ENCODE results near the gene LTF. TPM values are rescaled to one million over a fixed set of nuclear protein-coding genes. Genes with fewer than 3 reads are reported as not detected.

Gene LTF
- total and polyA plus RNA-seq, 9 of the 15 experiments (the other 6 are each of a cell fraction or from before 2014, with no cell fraction given) = 0.07 TPM; not detected in 8

DNA sequence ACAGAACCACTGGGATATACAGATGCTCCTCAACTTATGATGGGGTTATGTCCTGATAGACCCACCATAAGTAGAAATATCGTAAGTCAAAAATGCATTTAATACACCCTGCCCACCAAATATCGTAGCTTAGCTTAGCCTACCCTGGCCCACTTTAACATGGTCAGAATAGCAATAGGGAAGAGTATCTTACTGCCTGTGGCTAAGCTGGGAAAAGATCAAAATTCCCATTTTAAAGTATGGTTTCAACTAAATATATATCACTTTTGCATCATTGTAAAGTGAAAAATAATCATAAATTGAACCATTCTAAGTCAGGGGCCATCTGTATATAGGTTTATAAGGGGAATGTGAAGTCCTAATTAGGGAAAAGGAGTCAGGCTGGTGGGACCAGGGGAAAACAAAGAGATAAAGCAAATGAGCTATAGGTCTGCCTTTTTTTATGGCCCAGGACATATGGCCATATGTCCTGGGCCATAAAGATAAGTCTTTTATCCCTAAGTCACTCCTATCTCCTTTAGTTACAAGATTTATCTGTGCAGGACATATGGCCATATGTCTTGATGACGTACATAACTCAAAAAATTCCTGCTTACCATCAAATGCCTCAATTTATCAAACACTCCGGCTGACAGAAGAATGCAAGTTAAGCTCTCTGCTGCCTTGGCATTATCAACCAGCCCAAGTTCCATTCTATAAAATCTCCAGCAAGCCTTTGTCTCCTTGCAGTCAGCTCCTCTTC is 44.3 kb upstream of the LTF start:
- DNase-seq (ENCODE audit: extremely low read depth in 1 of 4, low spot score in 3 of 4) (peak; percentile 48 to 94 (median 67)), FAIRE-seq (peak; percentile 92), ATAC-seq (peak; percentile 83)
- Histone ChIP-seq H3K4me2 (ENCODE audit: insufficient read depth, low read length) (peak overlapping the region; percentile 78), H4K20me1 (replicated peaks; ENCODE audit: control insufficient read depth, insufficient read depth, low read length) (no peaks in the 10 kb centered on the region), H3K9me1 (ENCODE audit: control insufficient read depth, insufficient read depth, low read length) (no peaks in the 10 kb centered on the region), H3K27me3 (ENCODE audit: control insufficient read depth in 2 of 2, insufficient read depth in 2 of 2, low read length in 2 of 2) (no peaks in the 10 kb centered on the region), H3K9ac (ENCODE audit: insufficient read depth in 1 of 2, low read depth in 2 of 2, low read length in 2 of 2) (peak overlapping the region in 1 of 2 experiments; percentile 58; a peak in 2 of 4 replicates), H3K27ac (ENCODE audit: extremely low read depth, low read depth, low read length) (peak overlapping the region; percentile 80), H3K4me3 (no peak overlapping the region), H3K36me3 (ENCODE audit: control insufficient read depth, insufficient read depth, low read length) (no peaks in the 10 kb centered on the region), H3K4me1 (replicated peaks in 1 of 2; ENCODE audit: control insufficient read depth in 2 of 2, insufficient read depth in 2 of 2, low read length in 2 of 2) (peaks cover 30 to 71% of the 10 kb centered on the region in 2 experiments), H2AFZ (ENCODE audit: low read depth, low read length) (0 out of 2 replicates have a peak overlapping the region, but pooled peaks have one; percentile 3), H3K9me3 (replicated peaks; ENCODE audit: control insufficient read depth, insufficient read depth, low read depth, low read length) (no peaks in the 10 kb centered on the region), H3K79me2 (ENCODE audit: control insufficient read depth, insufficient read depth, low read length) (no peaks in the 10 kb centered on the region)
- intact Hi-C loops (cut with micrococcal nuclease) (loop anchor here (1.0 to 2.0 kb wide), 2 partner anchors 20 to 40 kb away; no protein-coding TSS in a partner anchor), in situ Hi-C loops (cut with MboI) (no loop called here)
- POLR2A ChIA-PET = interaction anchor here (0.6 to 2.1 kb wide), 12 partner anchors 11 to 469 kb away, joined by 3 to 23 read pairs (median 6); partner anchors contain the start of gene RTP3
- no TSS peak for BruUV-seq (replicated peaks)
- CTCF ChIA-PET (ENCODE audit: low intra/inter-chr PET ratio) = interaction anchor here (0.7 kb wide), 1 partner anchor 19 kb away, joined by 3 read pairs; no protein-coding TSS in a partner anchor
- WGBS (ENCODE audit: insufficient coverage, low coverage, missing lambda C conversion rate) = 7% methylated on average over 4 of the region's 4 CpGs
- TF ChIP-seq OTX1 (CRISPR knock-in tag; IDR thresholded peaks at IDR 0.05) = no peak
- TF ChIP-seq MEIS2 (IDR thresholded peaks at IDR 0.05; ENCODE audit: partially characterized antibody) = peak; percentile 100
- TF ChIP-seq MEF2A (IDR thresholded peaks at IDR 0.05; ENCODE audit: control insufficient read depth, low read depth, low read length) = peak; percentile 70
- no peak for TF ChIP-seq MYBL2 (IDR thresholded peaks at IDR 0.05; ENCODE audit: low read depth)
- TF ChIP-seq MYBL2 (CRISPR knock-in tag; IDR thresholded peaks at IDR 0.05; ENCODE audit: borderline replicate concordance) = no peak
- TF ChIP-seq ZNF41 (CRISPR knock-in tag; conservative IDR thresholded peaks at IDR 0.05) = peak; percentile 69; the same call in 1 of the 2 replicates
- no peak for TF ChIP-seq SMARCA5 (IDR thresholded peaks at IDR 0.05)
- TF ChIP-seq ZNF780A (CRISPR knock-in tag; IDR thresholded peaks at IDR 0.05) = no peak
- no peak for TF ChIP-seq POLR2AphosphoS2 (IDR thresholded peaks at IDR 0.05; ENCODE audit: low read length)
- TF ChIP-seq TCF7L2 (IDR thresholded peaks at IDR 0.05; ENCODE audit: low read depth, low read length) = no peak
- peak; percentile 54; the same call in 1 of the 2 replicates for TF ChIP-seq EGR1 (conservative IDR thresholded peaks at IDR 0.05)
- no peak for TF ChIP-seq SUPT5H (IDR thresholded peaks at IDR 0.05)
- TF ChIP-seq ZFP30 (CRISPR knock-in tag; IDR thresholded peaks at IDR 0.05; ENCODE audit: borderline replicate concordance) = no peak
- no peak for TF ChIP-seq KLF10 (CRISPR knock-in tag; IDR thresholded peaks at IDR 0.05)
- TF ChIP-seq ZSCAN29 (IDR thresholded peaks at IDR 0.05) = peak; percentile 42; the same call in 1 of the 2 replicates
- TF ChIP-seq NR2C2 (CRISPR knock-in tag; IDR thresholded peaks at IDR 0.05) = no peak
- TF ChIP-seq NR2C2 (tag; IDR thresholded peaks at IDR 0.05) = peak; percentile 32
- TF ChIP-seq, protein P1, sequence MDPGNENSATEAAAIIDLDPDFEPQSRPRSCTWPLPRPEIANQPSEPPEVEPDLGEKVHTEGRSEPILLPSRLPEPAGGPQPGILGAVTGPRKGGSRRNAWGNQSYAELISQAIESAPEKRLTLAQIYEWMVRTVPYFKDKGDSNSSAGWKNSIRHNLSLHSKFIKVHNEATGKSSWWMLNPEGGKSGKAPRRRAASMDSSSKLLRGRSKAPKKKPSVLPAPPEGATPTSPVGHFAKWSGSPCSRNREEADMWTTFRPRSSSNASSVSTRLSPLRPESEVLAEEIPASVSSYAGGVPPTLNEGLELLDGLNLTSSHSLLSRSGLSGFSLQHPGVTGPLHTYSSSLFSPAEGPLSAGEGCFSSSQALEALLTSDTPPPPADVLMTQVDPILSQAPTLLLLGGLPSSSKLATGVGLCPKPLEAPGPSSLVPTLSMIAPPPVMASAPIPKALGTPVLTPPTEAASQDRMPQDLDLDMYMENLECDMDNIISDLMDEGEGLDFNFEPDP (CRISPR knock-in tag; IDR thresholded peaks at IDR 0.05) = no peak
- no peak for TF ChIP-seq POLR2H (tag; IDR thresholded peaks at IDR 0.05; ENCODE audit: low read depth)
- peak; percentile 96 for TF ChIP-seq ZNF197 (CRISPR knock-in tag; IDR thresholded peaks at IDR 0.05; ENCODE audit: low read depth)
- peak; percentile 97 for TF ChIP-seq KDM1A (IDR thresholded peaks at IDR 0.05)
- TF ChIP-seq SIRT6 (IDR thresholded peaks at IDR 0.05; ENCODE audit: low read depth, low read length) = no peak
- TF ChIP-seq TBP (optimal IDR thresholded peaks at IDR 0.05; ENCODE audit: low read depth, low read length) = no peak
- no peak for TF ChIP-seq ZNF184 (CRISPR knock-in tag; IDR thresholded peaks at IDR 0.05)

All from K562 (cell line).